Measurements from ENCODE around the gene ARHGEF12.
A peak's percentile ranks its signal among the peaks of the same experiment; 100 is the strongest.

The ARHGEF12 gene, protein sequence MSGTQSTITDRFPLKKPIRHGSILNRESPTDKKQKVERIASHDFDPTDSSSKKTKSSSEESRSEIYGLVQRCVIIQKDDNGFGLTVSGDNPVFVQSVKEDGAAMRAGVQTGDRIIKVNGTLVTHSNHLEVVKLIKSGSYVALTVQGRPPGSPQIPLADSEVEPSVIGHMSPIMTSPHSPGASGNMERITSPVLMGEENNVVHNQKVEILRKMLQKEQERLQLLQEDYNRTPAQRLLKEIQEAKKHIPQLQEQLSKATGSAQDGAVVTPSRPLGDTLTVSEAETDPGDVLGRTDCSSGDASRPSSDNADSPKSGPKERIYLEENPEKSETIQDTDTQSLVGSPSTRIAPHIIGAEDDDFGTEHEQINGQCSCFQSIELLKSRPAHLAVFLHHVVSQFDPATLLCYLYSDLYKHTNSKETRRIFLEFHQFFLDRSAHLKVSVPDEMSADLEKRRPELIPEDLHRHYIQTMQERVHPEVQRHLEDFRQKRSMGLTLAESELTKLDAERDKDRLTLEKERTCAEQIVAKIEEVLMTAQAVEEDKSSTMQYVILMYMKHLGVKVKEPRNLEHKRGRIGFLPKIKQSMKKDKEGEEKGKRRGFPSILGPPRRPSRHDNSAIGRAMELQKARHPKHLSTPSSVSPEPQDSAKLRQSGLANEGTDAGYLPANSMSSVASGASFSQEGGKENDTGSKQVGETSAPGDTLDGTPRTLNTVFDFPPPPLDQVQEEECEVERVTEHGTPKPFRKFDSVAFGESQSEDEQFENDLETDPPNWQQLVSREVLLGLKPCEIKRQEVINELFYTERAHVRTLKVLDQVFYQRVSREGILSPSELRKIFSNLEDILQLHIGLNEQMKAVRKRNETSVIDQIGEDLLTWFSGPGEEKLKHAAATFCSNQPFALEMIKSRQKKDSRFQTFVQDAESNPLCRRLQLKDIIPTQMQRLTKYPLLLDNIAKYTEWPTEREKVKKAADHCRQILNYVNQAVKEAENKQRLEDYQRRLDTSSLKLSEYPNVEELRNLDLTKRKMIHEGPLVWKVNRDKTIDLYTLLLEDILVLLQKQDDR (N-terminal part only)

GRCh38 chr11:120335908-120336640, at the start of gene ARHGEF12:
ARHGEF12 (plus strand) TSS chr11:120336413; CDS start chr11:120337244, 831 bp downstream.
- peak; percentile 95 for DNase-seq

- DNase-seq, result no peak
These were observed 48.2 kb upstream of the ARHGEF12 start for GRCh38 chr11:120288021-120288420.

DNA sequence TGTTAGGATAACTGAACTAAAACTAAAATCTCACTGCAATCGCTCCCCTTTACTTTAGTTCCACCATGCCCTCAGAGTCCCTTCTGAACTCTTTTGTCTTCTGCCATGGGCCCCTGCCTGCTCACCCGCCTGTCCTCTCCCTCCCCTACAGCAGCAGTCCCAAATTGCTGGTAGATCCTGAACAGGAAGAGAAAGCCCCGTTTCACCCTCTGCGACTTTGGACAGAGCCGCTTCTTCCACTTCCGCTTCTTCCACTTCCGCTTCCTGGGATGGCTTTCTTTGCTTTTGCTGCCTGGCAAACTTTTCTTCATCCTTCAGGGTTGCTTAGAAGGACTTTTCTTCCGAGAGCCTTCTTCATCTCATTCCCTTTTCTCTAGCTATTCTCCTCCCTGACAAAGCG, 46.8 kb upstream of the ARHGEF12 start:
- DNase-seq, result no peak

DNA sequence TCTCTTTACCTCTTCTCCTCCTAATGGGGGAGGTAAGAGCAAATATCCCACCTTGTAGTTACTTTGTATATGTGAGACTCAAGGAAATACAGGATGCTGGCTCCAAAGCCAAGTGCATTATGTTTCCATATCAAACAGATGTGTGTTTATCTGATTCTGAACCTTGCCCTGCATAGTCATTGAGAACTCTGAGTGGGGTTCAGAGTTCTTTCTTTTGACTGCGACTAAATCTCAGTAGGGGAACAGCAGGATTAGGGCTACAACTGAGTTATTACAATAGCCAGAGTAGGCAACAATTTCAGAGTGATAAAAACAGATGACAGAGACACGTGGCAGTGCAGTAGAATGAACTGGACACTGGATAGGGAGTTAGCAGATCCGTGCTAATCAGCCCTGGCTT, 45.3 kb upstream of the ARHGEF12 start:
- DNase-seq, result no peak

DNA sequence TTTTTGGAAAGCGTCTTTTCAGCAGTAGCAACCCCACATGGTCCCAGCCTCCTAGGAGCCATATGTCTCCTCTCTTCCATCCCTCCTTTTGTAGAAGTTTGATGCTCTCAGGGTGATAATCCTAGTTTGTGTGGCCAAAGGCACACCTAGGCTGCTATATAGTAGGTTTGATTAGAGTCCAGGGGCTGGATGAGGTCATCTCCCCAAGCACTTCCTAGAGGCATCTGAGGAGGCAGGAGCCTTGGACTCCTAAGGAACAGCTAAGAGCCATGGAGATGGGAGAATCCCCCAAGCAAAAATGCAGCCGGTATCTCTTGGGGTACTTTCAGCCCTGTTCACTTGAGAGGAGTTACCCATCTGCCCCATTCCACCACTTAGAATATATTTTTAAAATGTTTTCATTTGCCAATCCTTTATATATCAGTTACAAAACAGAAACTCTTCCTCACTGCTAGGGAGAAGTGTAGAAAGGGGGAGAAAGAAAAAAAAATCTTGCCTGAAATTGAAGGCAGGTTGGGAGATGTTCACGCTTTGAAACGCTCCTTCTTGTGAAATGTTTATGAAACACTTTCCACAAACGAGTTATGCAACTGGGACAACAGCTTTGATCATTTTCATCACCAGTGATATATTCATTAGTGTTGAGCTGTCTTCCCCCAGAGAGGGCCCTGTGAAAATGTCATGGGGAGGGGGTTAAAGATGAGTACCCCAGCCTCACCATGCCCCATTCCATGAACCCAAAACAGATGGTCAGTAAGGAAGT, 43.0 kb upstream of the ARHGEF12 start:
- DNase-seq, result peak; percentile 11

DNA sequence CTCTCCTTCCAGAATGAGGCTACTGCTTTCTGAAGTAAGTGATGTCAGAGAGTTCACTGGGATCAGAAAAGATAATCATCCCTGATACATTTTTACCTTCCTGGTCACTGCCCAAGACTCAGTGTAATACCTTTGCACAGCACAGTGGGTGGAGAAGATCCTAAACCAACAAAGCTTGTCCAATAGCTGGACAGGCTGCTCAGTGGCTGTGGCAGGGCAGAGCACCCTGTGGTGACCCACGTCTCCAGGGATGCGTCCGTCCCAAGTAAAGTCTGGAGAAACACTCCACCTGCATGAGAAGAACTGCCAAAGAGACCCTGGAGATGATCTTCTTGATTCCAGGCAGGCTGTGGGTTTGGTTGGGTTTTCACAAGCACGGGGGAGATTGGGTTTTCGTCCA, 42.1 kb upstream of the ARHGEF12 start:
- no peak for DNase-seq

- no peak for DNase-seq
These were observed 41.1 kb upstream of the ARHGEF12 start for GRCh38 chr11:120295099-120295498.

DNA sequence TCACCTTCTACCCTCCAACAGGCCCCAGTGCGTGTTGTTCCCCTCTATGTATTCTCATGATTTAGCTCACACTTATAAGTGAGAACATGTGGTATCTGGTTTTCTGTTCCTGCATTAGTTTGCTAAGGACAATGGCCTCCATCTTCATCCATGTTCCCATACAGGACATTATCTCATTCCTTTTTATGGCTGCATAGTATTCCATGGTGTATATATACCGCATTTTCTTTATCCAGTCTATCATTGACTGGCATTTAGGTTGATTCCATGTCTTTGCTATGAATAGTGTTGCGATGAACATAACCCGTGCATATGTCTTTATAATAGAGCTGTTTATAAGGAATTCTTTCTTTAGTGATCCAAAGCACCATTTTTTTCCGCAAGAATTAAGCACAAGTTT, 39.7 kb upstream of the ARHGEF12 start:
- DNase-seq, result no peak

- DNase-seq, result no peak
These were observed 37.8 kb upstream of the ARHGEF12 start for GRCh38 chr11:120298461-120298860.

- no peak for DNase-seq
These were observed 34.0 kb upstream of the ARHGEF12 start for GRCh38 chr11:120302001-120302805.

- DNase-seq, result peak; percentile 88
These were observed 33.1 kb upstream of the ARHGEF12 start for GRCh38 chr11:120303004-120303637.

- no peak for DNase-seq
These were observed 31.7 kb upstream of the ARHGEF12 start for GRCh38 chr11:120304526-120304925.

DNA sequence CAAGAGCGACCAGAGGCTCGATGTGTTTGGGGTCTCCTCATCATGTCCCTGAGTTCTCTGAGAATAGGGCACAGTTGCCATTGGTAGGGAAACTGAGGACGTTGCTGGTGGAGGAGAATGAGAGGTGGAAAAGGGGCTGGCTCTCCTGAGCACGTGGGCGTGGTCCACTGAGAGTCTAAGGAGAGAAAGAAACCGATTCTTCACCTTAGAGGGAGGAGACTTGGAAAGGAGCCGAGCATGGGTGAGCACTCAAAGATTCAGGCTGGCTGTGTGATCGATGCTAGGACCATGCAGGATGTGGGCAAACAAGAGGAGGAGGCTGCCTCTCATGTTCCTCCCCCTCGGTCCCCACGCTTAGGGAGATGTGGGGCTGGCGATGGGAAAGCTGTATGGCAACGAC, 30.9 kb upstream of the ARHGEF12 start:
- DNase-seq, result no peak

DNA sequence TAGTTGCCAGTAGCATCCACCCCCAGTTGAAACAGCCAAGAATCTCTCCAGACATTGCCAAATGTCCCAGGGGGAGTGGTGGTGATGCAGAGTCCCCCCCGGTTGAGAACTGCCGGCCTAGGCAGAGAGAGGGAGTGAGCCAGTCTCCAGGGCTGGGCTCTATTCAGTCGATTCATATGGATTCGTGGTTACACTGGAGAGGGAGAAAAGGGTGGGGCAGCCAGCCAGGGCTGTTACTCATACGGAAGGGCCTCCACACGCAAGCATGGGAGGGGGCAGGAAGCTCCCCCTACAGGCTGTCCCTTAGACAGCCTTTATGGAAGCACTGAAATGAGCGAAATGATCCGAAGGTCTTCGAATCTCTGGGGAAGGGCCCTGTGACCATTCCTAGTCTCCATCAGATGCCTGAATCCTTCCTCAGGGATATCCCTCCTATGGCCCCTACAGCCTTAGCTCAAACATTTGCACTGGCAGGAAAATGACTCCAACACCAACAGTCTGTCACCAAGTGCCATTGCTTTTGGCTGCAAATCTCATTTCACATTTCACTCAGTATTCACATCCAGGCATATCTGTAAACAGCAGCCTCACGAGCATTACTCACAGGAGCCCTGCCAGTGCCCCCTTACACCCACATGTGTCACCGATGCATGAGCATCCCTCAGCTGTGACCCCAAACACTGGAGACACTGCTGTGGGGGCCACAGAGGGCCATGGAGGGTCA, 29.5 kb upstream of the ARHGEF12 start:
- peak; percentile 18 for DNase-seq

- DNase-seq, result no peak
These were observed 28.7 kb upstream of the ARHGEF12 start for GRCh38 chr11:120307476-120307875.

DNA sequence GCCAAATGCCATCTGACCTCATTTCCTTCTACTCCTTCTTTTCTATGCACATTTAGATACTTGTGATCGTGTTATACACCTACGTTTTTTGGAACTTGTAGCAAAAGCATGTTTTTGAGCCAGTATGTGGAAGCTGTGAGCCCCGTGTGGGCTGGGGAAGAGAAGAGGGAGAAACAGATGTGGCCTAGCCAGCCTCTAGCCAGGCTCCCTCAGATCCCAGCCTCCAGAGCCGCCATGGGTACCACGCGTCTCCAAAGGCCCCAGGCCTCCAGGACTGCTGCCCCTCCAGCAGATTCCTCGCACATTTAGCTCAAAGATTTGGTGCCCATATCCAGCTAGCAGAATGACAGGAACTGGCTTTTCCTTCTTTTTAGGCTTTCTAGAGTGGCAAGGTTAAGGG, 28.1 kb upstream of the ARHGEF12 start:
- no peak for DNase-seq

- DNase-seq, result no peak
These were observed 25.3 kb upstream of the ARHGEF12 start for GRCh38 chr11:120310870-120311269.

GRCh38 chr11:120314861-120315260, 21.4 kb upstream of the ARHGEF12 start:
- DNase-seq, result peak; percentile 35

DNA sequence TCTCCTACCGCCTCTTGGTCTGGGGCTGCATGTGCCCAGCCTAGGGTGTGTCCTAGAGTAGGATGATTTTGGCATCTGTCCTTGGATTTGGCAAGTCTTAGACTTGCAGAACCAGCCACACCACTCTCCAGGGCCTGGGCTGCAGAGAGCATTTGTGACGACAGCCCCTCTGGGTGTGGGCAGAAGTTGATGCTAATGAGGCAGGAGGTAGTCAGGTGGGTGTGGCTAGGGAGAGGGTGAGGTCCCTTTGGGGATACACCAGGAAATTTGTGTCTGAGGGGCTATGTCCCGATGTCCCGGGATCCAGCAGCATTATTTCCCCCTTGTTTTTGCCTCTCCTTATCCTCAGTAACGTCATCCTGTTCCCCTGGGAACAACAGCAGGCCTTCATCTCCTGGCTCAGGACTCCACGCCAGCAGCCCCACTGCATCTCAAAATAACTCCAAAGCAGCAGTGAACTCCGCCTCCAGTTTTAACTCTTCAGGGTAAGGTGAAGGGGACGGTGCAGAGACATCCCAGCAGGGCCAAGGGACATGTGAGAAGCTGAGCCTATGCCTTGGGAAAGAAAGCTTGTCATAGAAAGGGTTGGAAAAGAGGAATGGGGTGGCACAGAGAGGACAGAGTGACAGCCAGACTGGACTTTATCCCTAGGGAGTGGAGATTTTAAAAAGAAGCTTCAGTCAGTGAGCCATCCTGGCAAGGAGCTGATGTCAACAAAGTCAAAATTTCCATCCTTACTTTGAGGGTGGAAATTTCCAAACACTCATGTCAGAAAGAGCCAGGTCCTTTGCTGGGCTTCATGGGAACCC, 19.1 kb upstream of the ARHGEF12 start:
- DNase-seq, result no peak

Data from hematopoietic multipotent progenitor cell treated with erythropoietin and hydrocortisone succinate and interleukin-3 and kit ligand, for 4 days (in vitro differentiated cells).